GM23248 (cell line): ENCODE data around the gene GBX1.

ENCODE experiments used
- EZH2 ChIP-seq: fragments of 200-600 bp; sonication (generic); IDR thresholded peaks from 2 replicates; pipeline ENCODE4 v1.6.1; 2018; ENCODE audit warnings: antibody characterized with exemption, mild to moderate bottlenecking; ENCODE audit not compliant: insufficient read depth, poor library complexity, severe bottlenecking
- EZH2phosphoT487 ChIP-seq: fragments of 200-600 bp; sonication (generic); IDR thresholded peaks from 2 replicates; pipeline ENCODE4 v1.6.1; 2018; ENCODE audit warnings: antibody characterized with exemption, moderate library complexity, mild to moderate bottlenecking, low read depth; ENCODE audit not compliant: insufficient read depth

- TF ChIP-seq EZH2phosphoT487 (no peak), EZH2 (no peak)
Measured at GRCh38 chr7:151113344-151114150, 53.9 kb downstream of the GBX1 start.
